SK-N-MC (cell line): Measurements from ENCODE around the gene ACTN1.

ENCODE experiments used
- DNase-seq: peaks from one replicate; pipeline ENCODE4 v3.0.0-alpha.2; 2011; ENCODE audit warnings: low read depth, low spot score
- H3K27ac ChIP-seq: fragments of 200-600 bp; sonication (generic); 2 replicates; pipeline ENCODE4 v1.5.1; 2016; ENCODE audit warnings: mixed run types
- H3K36me3 ChIP-seq: fragments of 200-600 bp; sonication (generic); 2 replicates; pipeline ENCODE4 v1.6.1; 2017; ENCODE audit warnings: antibody characterized with exemption, low read length, mixed read lengths; ENCODE audit not compliant: insufficient read depth
- H3K4me3 ChIP-seq: fragments of 200-600 bp; sonication (generic); 2 replicates; pipeline ENCODE4 v1.5.1; 2016
- H3K9ac ChIP-seq: fragments of 200-600 bp; sonication (generic); 2 replicates; pipeline ENCODE4 v1.8.0; 2017; ENCODE audit warnings: mixed run types, mixed read lengths; ENCODE audit not compliant: insufficient read length
- H3K9me3 ChIP-seq: fragments of 200-600 bp; sonication (generic); 2 replicates; pipeline ENCODE4 v1.6.1; 2017; ENCODE audit warnings: low read depth, mild to moderate bottlenecking, antibody characterized with exemption, low read length, moderate library complexity, mixed read lengths
- EZH2 ChIP-seq: fragments of 200-600 bp; sonication (generic); IDR thresholded peaks from one replicate; pipeline ENCODE4 v1.6.1; 2017; ENCODE audit warnings: antibody characterized with exemption
- FOXP2 ChIP-seq: optimal IDR thresholded peaks from 2 replicates; pipeline ENCODE3; 2011; ENCODE audit warnings: mild to moderate bottlenecking, moderate library complexity; ENCODE audit not compliant: insufficient read depth; ENCODE audit errors: extremely low read length, control extremely low read depth
- POLR2AphosphoS5 ChIP-seq: IDR thresholded peaks from 2 replicates; pipeline ENCODE4 v1.6.1; 2012; ENCODE audit warnings: mild to moderate bottlenecking, low read depth, low read length, borderline replicate concordance

Gene ACTN1

GRCh38 chr14:68932686-68933085 lies 46.4 kb downstream of the ACTN1 start:
- no peak overlapping the region for H3K9ac ChIP-seq
- no peaks in the 10 kb centered on the region for H3K9me3 ChIP-seq
- H3K27ac ChIP-seq = no peak overlapping the region
- DNase-seq = no peak
- H3K4me3 ChIP-seq = no peak overlapping the region
- H3K36me3 ChIP-seq = no peaks in the 10 kb centered on the region
- TF ChIP-seq POLR2AphosphoS5 (no peak), EZH2 (no peak), FOXP2 (no peak)

GRCh38 chr14:68932231-68932630 lies 46.9 kb downstream of the ACTN1 start:
- DNase-seq = no peak
- TF ChIP-seq FOXP2 = no peak
- H3K4me3 ChIP-seq = no peak overlapping the region
- no peak overlapping the region for H3K27ac ChIP-seq
- H3K9ac ChIP-seq = no peak overlapping the region
- no peaks in the 10 kb centered on the region for H3K36me3 ChIP-seq
- H3K9me3 ChIP-seq = no peaks in the 10 kb centered on the region

- H3K4me3 ChIP-seq = no peak overlapping the region
- H3K27ac ChIP-seq = no peak overlapping the region
- H3K9me3 ChIP-seq = no peaks in the 10 kb centered on the region
- no peak for TF ChIP-seq POLR2AphosphoS5
- TF ChIP-seq EZH2 = no peak
- TF ChIP-seq FOXP2 = no peak
- no peak for DNase-seq
- no peak overlapping the region for H3K9ac ChIP-seq
- no peaks in the 10 kb centered on the region for H3K36me3 ChIP-seq
Measured at GRCh38 chr14:68931474-68932051, 47.5 kb downstream of the ACTN1 start.

GRCh38 chr14:68931063-68931462 lies 48.0 kb downstream of the ACTN1 start:
- no peak overlapping the region for H3K27ac ChIP-seq
- no peaks in the 10 kb centered on the region for H3K9me3 ChIP-seq
- no peak for DNase-seq
- H3K36me3 ChIP-seq = no peaks in the 10 kb centered on the region
- no peak overlapping the region for H3K9ac ChIP-seq
- H3K4me3 ChIP-seq = no peak overlapping the region
- TF ChIP-seq POLR2AphosphoS5 = no peak

- no peak overlapping the region for H3K9ac ChIP-seq
- H3K36me3 ChIP-seq = no peaks in the 10 kb centered on the region
Measured at GRCh38 chr14:68929623-68930307, 49.3 kb downstream of the ACTN1 start.

GRCh38 chr14:68928770-68929550 lies 50.1 kb downstream of the ACTN1 start:
- DNase-seq = no peak
- Histone ChIP-seq H3K27ac (no peak overlapping the region), H3K36me3 (no peaks in the 10 kb centered on the region; the same call in 1 of the 2 replicates), H3K4me3 (no peak overlapping the region), H3K9ac (no peak overlapping the region), H3K9me3 (no peaks in the 10 kb centered on the region)
- no peak for TF ChIP-seq POLR2AphosphoS5
- TF ChIP-seq EZH2 = no peak
- TF ChIP-seq FOXP2 = no peak

More at GRCh38 chr14:68929623-68930307, 49.3 kb downstream of the ACTN1 start:
- Histone ChIP-seq H3K27ac (no peak overlapping the region), H3K4me3 (no peak overlapping the region), H3K9me3 (no peaks in the 10 kb centered on the region)
- TF ChIP-seq FOXP2 = no peak
- no peak for TF ChIP-seq POLR2AphosphoS5
- TF ChIP-seq EZH2 = no peak
- DNase-seq = no peak

- H3K27ac ChIP-seq = no peak overlapping the region
- no peak for DNase-seq
- H3K36me3 ChIP-seq = no peaks in the 10 kb centered on the region; the same call in 1 of the 2 replicates
Measured at GRCh38 chr14:68927956-68928675, 51.0 kb downstream of the ACTN1 start.

GRCh38 chr14:68927089-68927488 lies 52.0 kb downstream of the ACTN1 start:
- no peak overlapping the region for H3K27ac ChIP-seq
- H3K4me3 ChIP-seq = no peak overlapping the region

More at GRCh38 chr14:68927956-68928675, 51.0 kb downstream of the ACTN1 start:
- H3K4me3 ChIP-seq = no peak overlapping the region
- H3K9me3 ChIP-seq = no peaks in the 10 kb centered on the region
- no peak overlapping the region for H3K9ac ChIP-seq
- TF ChIP-seq EZH2 (no peak), POLR2AphosphoS5 (no peak), FOXP2 (no peak)

More at GRCh38 chr14:68927089-68927488, 52.0 kb downstream of the ACTN1 start:
- Histone ChIP-seq H3K9me3 (no peaks in the 10 kb centered on the region), H3K9ac (no peak overlapping the region), H3K36me3 (no peaks in the 10 kb centered on the region; the same call in 1 of the 2 replicates)
- no peak for TF ChIP-seq EZH2
- no peak for TF ChIP-seq FOXP2
- no peak for TF ChIP-seq POLR2AphosphoS5
- DNase-seq = no peak
